Activated CD4-positive, alpha-beta T cell treated with anti-CD3 and anti-CD28 coated beads for 1 hour (primary cell): ENCODE measurements around the gene MRE11.
"Not testable (repeated sequence)": the region's sequence is repeated elsewhere in the genome, so short reads cannot be mapped to it uniquely, and the experiment has no call there.

Experiments
- DNase-seq: peaks from one replicate; pipeline ENCODE4 v3.0.0-alpha.2; 2020

The MRE11 gene

GRCh38 chr11:94418123-94418765 lies 75.4 kb downstream of the MRE11 start:
- no peak for DNase-seq

GRCh38 chr11:94417386-94417987 lies 76.2 kb downstream of the MRE11 start:
- DNase-seq: no peak

- no peak for DNase-seq
These were observed 88.4 kb downstream of the MRE11 start for GRCh38 chr11:94405062-94405833.

GRCh38 chr11:94402355-94402754 lies 91.3 kb downstream of the MRE11 start:
- no peak for DNase-seq

GRCh38 chr11:94401773-94402265 lies 91.8 kb downstream of the MRE11 start:
- DNase-seq: no peak

- DNase-seq: no peak
These were observed 92.5 kb downstream of the MRE11 start, which contains the start of gene GPR83 for GRCh38 chr11:94400839-94401772. Gene GPR83, minus strand, starts transcription at chr11:94401419. Its CDS starts 172 bp downstream, at chr11:94401247.

- no peak for DNase-seq
These were observed 93.2 kb downstream of the MRE11 start for GRCh38 chr11:94400457-94400838.

- no peak for DNase-seq
These were observed 93.6 kb downstream of the MRE11 start for GRCh38 chr11:94400050-94400449.

GRCh38 chr11:94398101-94398500 lies 95.5 kb downstream of the MRE11 start:
- no peak for DNase-seq

- no peak for DNase-seq
These were observed 97.4 kb downstream of the MRE11 start for GRCh38 chr11:94396282-94396681.

- not testable (repeated sequence) for DNase-seq
These were observed 101.7 kb downstream of the MRE11 start for GRCh38 chr11:94391937-94392336.

- no peak for DNase-seq
These were observed 114.0 kb downstream of the MRE11 start for GRCh38 chr11:94379613-94380012.

- DNase-seq: no peak
These were observed 116.8 kb downstream of the MRE11 start for GRCh38 chr11:94376841-94377240.

- not testable (repeated sequence) for DNase-seq
These were observed 123.1 kb downstream of the MRE11 start for GRCh38 chr11:94370576-94370975.
